Liver (tissue), 9 donors: ENCODE data around the gene TMEM109. TPM values are rescaled to one million over a fixed set of nuclear protein-coding genes. Genes with fewer than 3 reads are reported as not detected.

ENCODE experiments used
- DNase-seq: peaks from one replicate; pipeline ENCODE4 v3.0.0-alpha.2; 2017; ENCODE audit warnings: low spot score
- H3K27ac ChIP-seq, 2 donors: one replicate each; pipeline ENCODE4 v1.7.0; 2013; ENCODE audit warnings: inconsistent platforms in 2 of 2, low read length in 2 of 2, control low read depth in 1 of 2, low read depth in 1 of 2, mild to moderate bottlenecking in 1 of 2
- H3K27me3 ChIP-seq, 4 donors: one replicate each; pipeline versions ENCODE4 v1.6.1 to v1.7.0; 2013; ENCODE audit warnings: low read length in 3 of 4, inconsistent platforms in 1 of 4, mild to moderate bottlenecking in 1 of 4, moderate library complexity in 1 of 4; ENCODE audit not compliant: control insufficient read depth in 4 of 4, insufficient read depth in 4 of 4
- H3K36me3 ChIP-seq, 4 donors: one replicate each; pipeline versions ENCODE4 v1.6.1 to v1.7.0; 2013; ENCODE audit warnings: low read length in 3 of 4, mild to moderate bottlenecking in 3 of 4, low read depth in 1 of 4, moderate library complexity in 1 of 4; ENCODE audit not compliant: control insufficient read depth in 4 of 4, insufficient read depth in 3 of 4
- H3K4me1 ChIP-seq, 4 donors: one replicate each; pipeline versions ENCODE4 v1.6.1 to v1.7.0; 2013; ENCODE audit warnings: low read length in 3 of 4, mild to moderate bottlenecking in 3 of 4, moderate library complexity in 1 of 4; ENCODE audit not compliant: control insufficient read depth in 4 of 4, insufficient read depth in 4 of 4
- H3K4me3 ChIP-seq, 3 donors: one replicate each; pipeline versions ENCODE4 v1.6.1 to v1.7.0; 2013; ENCODE audit warnings: low read length in 3 of 3, control low read depth in 1 of 3, low read depth in 1 of 3, mild to moderate bottlenecking in 1 of 3
- H3K9ac ChIP-seq, 2 donors: one replicate each; pipeline ENCODE4 v1.7.0; 2013; ENCODE audit warnings: low read length in 2 of 2, mild to moderate bottlenecking in 2 of 2, moderate library complexity in 2 of 2, control low read depth in 1 of 2, low read depth in 1 of 2
- H3K9me3 ChIP-seq, 4 donors: one replicate each; pipeline versions ENCODE4 v1.6.1 to v1.7.0; 2013; ENCODE audit warnings: low read length in 3 of 4; ENCODE audit not compliant: control insufficient read depth in 4 of 4
- ATF3 ChIP-seq: IDR thresholded peaks from 2 replicates; pipeline ENCODE4 v1.6.1; 2016; ENCODE audit warnings: antibody characterized with exemption
- CTCF ChIP-seq: fragments of 150-350 bp; IDR thresholded peaks from 2 replicates; pipeline ENCODE4 v1.5.1; 2017; ENCODE audit warnings: improper control_type of control experiment, low read depth, low read length; ENCODE audit not compliant: missing input control
- FOXA1 ChIP-seq: IDR thresholded peaks from 2 replicates; pipeline ENCODE4 v1.6.1; 2016; ENCODE audit warnings: antibody characterized with exemption
- FOXA2 ChIP-seq: IDR thresholded peaks from 2 replicates; pipeline ENCODE4 v1.6.1; 2016; ENCODE audit warnings: antibody characterized with exemption
- HNF4G ChIP-seq: IDR thresholded peaks from 2 replicates; pipeline ENCODE4 v1.6.1; 2016; ENCODE audit warnings: antibody characterized with exemption
- JUND ChIP-seq, 2 donors: IDR thresholded peaks; 2 replicates each; pipeline ENCODE4 v1.6.1; 2016; ENCODE audit warnings: antibody characterized with exemption in 2 of 2
- RAD21 ChIP-seq, 2 donors: IDR thresholded peaks; 2 replicates each; pipeline ENCODE4 v1.6.1; 2016; ENCODE audit warnings: antibody characterized with exemption in 2 of 2, mild to moderate bottlenecking in 2 of 2
- REST ChIP-seq: IDR thresholded peaks from 2 replicates; pipeline ENCODE4 v1.6.1; 2016; ENCODE audit warnings: antibody characterized with exemption, mild to moderate bottlenecking
- RXRA ChIP-seq, 2 donors: IDR thresholded peaks; 2 replicates each; pipeline ENCODE4 v1.6.1; 2017 to 2018; ENCODE audit warnings: antibody characterized with exemption in 2 of 2, mild to moderate bottlenecking in 1 of 2
- SP1 ChIP-seq: IDR thresholded peaks from 2 replicates; pipeline ENCODE4 v1.6.1; 2018; ENCODE audit warnings: antibody characterized with exemption, mild to moderate bottlenecking
- TAF1 ChIP-seq: conservative IDR thresholded peaks from 2 replicates; pipeline ENCODE4 v1.6.1; 2016; ENCODE audit warnings: antibody characterized with exemption, mild to moderate bottlenecking
- ZBTB33 ChIP-seq: IDR thresholded peaks from 2 replicates; pipeline ENCODE4 v1.6.1; 2016; ENCODE audit warnings: antibody characterized with exemption
- WGBS: extraction: QIAGEN DNeasy Blood & Tissue Kit; methylation state at CpG from one replicate; pipeline ENCODE4 v1.1.7; 2013; 5-methylcytosine and 5-hydroxymethylcytosine counted together
- polyA plus RNA-seq, 2 donors: library from polyadenylated mRNA; stranded (reverse) in 1 of 2; unstranded in 1 of 2; fragments of 200-250 nt in 1 of 2; fragments of >200 nt in 1 of 2; fragmentation: Nextera tagmentation in 1 of 2; extraction: Ambion mirVana in 1 of 2; gene quantifications; one replicate each; pipeline versions ENCODE4 v1.2.1 to v1.2.3, GENCODE V29; 2013 to 2015
- total RNA-seq, 2 donors: library from RNA; depleted of rRNA; stranded (reverse); fragments of >200 nt; gene quantifications; one replicate each; pipeline ENCODE4 v1.2.3, GENCODE V29; 2014
- donor health status: healthy.
- donor health status: healthy.
- donor health status: healthy.
- donor health status: healthy.
- donor health status: healthy.

TMEM109 gene
- total and polyA plus RNA-seq, 4 donors, result 20.6 to 40.3 (median 30.6) TPM

- TF ChIP-seq SP1 (no peak), JUND (IDR thresholded peaks at IDR 0.05) (no peak), CTCF (peak; percentile 61), FOXA2 (no peak), RAD21 (IDR thresholded peaks at IDR 0.05) (peak; percentile 87 to 92)
- Histone ChIP-seq H3K27me3 (no peaks in the 10 kb centered on the region), H3K9ac (no peak overlapping the region), H3K36me3 (peaks cover 0 to 23% (median 3%) of the 10 kb centered on the region in 4 donors), H3K4me1 (peaks cover 0 to 7% (median 0%) of the 10 kb centered on the region in 4 donors), H3K4me3 (no peak overlapping the region), H3K27ac (no peak overlapping the region), H3K9me3 (no peaks in the 10 kb centered on the region)
- 59% methylated on average over 5 of the region's 5 CpGs for WGBS
- DNase-seq, result no peak
Observed at GRCh38 chr11:60887556-60887955, 26.4 kb upstream of the TMEM109 start.

GRCh38 chr11:60889869-60890311 lies 24.1 kb upstream of the TMEM109 start:
- no peaks in the 10 kb centered on the region for H3K9me3 ChIP-seq
- no peak overlapping the region for H3K27ac ChIP-seq
- no peak overlapping the region for H3K4me3 ChIP-seq
- no peak for DNase-seq
- no peak for TF ChIP-seq TAF1
- TF ChIP-seq REST, result no peak
- TF ChIP-seq SP1, result no peak
- TF ChIP-seq ZBTB33, result no peak
- TF ChIP-seq FOXA1, result no peak
- TF ChIP-seq RAD21 (IDR thresholded peaks at IDR 0.05), result no peak
- TF ChIP-seq ATF3, result no peak
- no peak for TF ChIP-seq RXRA (IDR thresholded peaks at IDR 0.05)
- TF ChIP-seq CTCF, result no peak
- no peak for TF ChIP-seq HNF4G
- peaks cover 2 to 40% (median 16%) of the 10 kb centered on the region in 4 donors for H3K36me3 ChIP-seq
- H3K9ac ChIP-seq, result no peak overlapping the region
- peaks cover 0 to 7% (median 0%) of the 10 kb centered on the region in 4 donors for H3K4me1 ChIP-seq
- WGBS, result 67% methylated on average over 6 of the region's 6 CpGs
- H3K27me3 ChIP-seq, result no peaks in the 10 kb centered on the region
